Osteoblast (primary cell): ENCODE results near the gene ZYX. TPM values are rescaled to one million over a fixed set of nuclear protein-coding genes. Genes with fewer than 3 reads are reported as not detected.

Source experiments
- DNase-seq: peaks from one replicate; pipeline ENCODE4 v3.0.0; 2011; ENCODE audit warnings: low spot score, mixed read lengths; ENCODE audit not compliant: insufficient read length; ENCODE audit errors: missing footprints
- H2AFZ ChIP-seq: 2 replicates; pipeline ENCODE4 v1.6.0; 2011; ENCODE audit warnings: mild to moderate bottlenecking, low read length
- H3K27ac ChIP-seq: 2 replicates; pipeline ENCODE4 v1.5.1; 2011; ENCODE audit warnings: mild to moderate bottlenecking, low read depth, low read length, moderate library complexity
- H3K27me3 ChIP-seq: 2 replicates; pipeline ENCODE4 v1.6.0; 2012; ENCODE audit warnings: mild to moderate bottlenecking, control low read depth, inconsistent platforms, low read length, moderate library complexity; ENCODE audit not compliant: insufficient read depth
- H3K36me3 ChIP-seq: 2 replicates; pipeline ENCODE4 v1.5.1; 2011; ENCODE audit warnings: mild to moderate bottlenecking, low read length, control low read depth, moderate library complexity; ENCODE audit not compliant: insufficient read depth
- H3K4me1 ChIP-seq: 2 replicates; pipeline ENCODE4 v1.5.1; 2011; ENCODE audit warnings: mild to moderate bottlenecking, low read length, control low read depth, moderate library complexity; ENCODE audit not compliant: insufficient read depth
- H3K4me2 ChIP-seq: 2 replicates; pipeline ENCODE4 v1.6.0; 2011; ENCODE audit warnings: mild to moderate bottlenecking, low read length; ENCODE audit not compliant: insufficient read depth
- H3K4me3 ChIP-seq: fragments of 200-600 bp; sonication (generic); 3 replicates; pipeline ENCODE4 v1.5.1; 2012; ENCODE audit warnings: mild to moderate bottlenecking, low read length, inconsistent platforms; ENCODE audit not compliant: insufficient read depth
- H3K79me2 ChIP-seq: 2 replicates; pipeline ENCODE4 v1.6.0; 2012; ENCODE audit warnings: mild to moderate bottlenecking, low read length, control low read depth, inconsistent platforms; ENCODE audit not compliant: insufficient read depth
- H3K9me3 ChIP-seq: 2 replicates; pipeline ENCODE4 v1.5.1; 2011; ENCODE audit warnings: low read depth, low read length, control low read depth
- H4K20me1 ChIP-seq: 2 replicates; pipeline ENCODE4 v1.6.0; 2012; ENCODE audit warnings: mild to moderate bottlenecking, low read length, control low read depth; ENCODE audit not compliant: insufficient read depth
- CTCF ChIP-seq: IDR thresholded peaks from 2 replicates; pipeline ENCODE4 v1.5.1; 2011; ENCODE audit warnings: mild to moderate bottlenecking, low read depth, low read length, moderate library complexity; ENCODE audit errors: extremely low read depth
- total RNA-seq: library from RNA; depleted of rRNA; stranded (reverse); fragments of >200 nt; gene quantifications from 2 replicates; pipeline ENCODE4 v1.2.3, GENCODE V29; 2012

Gene ZYX
- total RNA-seq, 1 donor = 47.4 TPM

GRCh38 chr7:143362131-143363015 is 18.8 kb upstream of the ZYX start, which contains the start of gene FAM131B:
FAM131B (minus strand) TSS chr7:143362713; CDS start chr7:143362603, 110 bp downstream.
- peak; percentile 95 for DNase-seq
- no peak for TF ChIP-seq CTCF
- Histone ChIP-seq H2AFZ (peak within 1 kb of the TSS; percentile 65), H3K4me3 (peak within 1 kb of the TSS; percentile 72), H3K79me2 (no peaks in the 10 kb centered on the region), H3K4me2 (peak within 1 kb of the TSS; percentile 83), H4K20me1 (no peaks in the 10 kb centered on the region), H3K4me1 (no peaks in the 10 kb centered on the region), H3K36me3 (no peaks in the 10 kb centered on the region), H3K9me3 (no peaks in the 10 kb centered on the region), H3K27ac (no peak within 1 kb of the TSS), H3K27me3 (peaks cover 41% of the 10 kb centered on the region)

- Histone ChIP-seq H3K27me3 (peaks cover 41% of the 10 kb centered on the region), H2AFZ (no peak overlapping the region), H3K4me2 (peak overlapping the region; percentile 32), H3K4me3 (peak overlapping the region; percentile 45), H4K20me1 (no peaks in the 10 kb centered on the region), H3K9me3 (no peaks in the 10 kb centered on the region), H3K27ac (no peak overlapping the region), H3K36me3 (no peaks in the 10 kb centered on the region), H3K4me1 (no peaks in the 10 kb centered on the region), H3K79me2 (no peaks in the 10 kb centered on the region)
- peak; percentile 89 for DNase-seq
- no peak for TF ChIP-seq CTCF
These were observed 17.9 kb upstream of the ZYX start for GRCh38 chr7:143363016-143363937.

GRCh38 chr7:143367972-143368371 is 13.2 kb upstream of the ZYX start:
- Histone ChIP-seq H3K27me3 (peaks cover 22% of the 10 kb centered on the region), H3K4me3 (no peak overlapping the region), H3K9me3 (no peaks in the 10 kb centered on the region), H3K27ac (no peak overlapping the region), H4K20me1 (no peaks in the 10 kb centered on the region), H3K36me3 (no peaks in the 10 kb centered on the region), H3K4me1 (peaks cover 6% of the 10 kb centered on the region), H3K79me2 (no peaks in the 10 kb centered on the region), H3K4me2 (no peak overlapping the region), H2AFZ (no peak overlapping the region)
- peak; percentile 74 for DNase-seq
- TF ChIP-seq CTCF = no peak
